Stimulated activated memory B cell treated with anti-CD40 and anti-IgM and Interleukin-4, amounts not matched to agents 10 μg/mL and 1 μg/mL and 100 μg/mL, for 72 hours (primary cell): ENCODE measurements around the gene PLA2G15.

Experiments
- ATAC-seq: fragments of 150-1000 bp; cut with Tn5 transposase; 2 replicates; pipeline ENCODE4 v1.10.0; 2021
- H3K27ac Mint-ChIP-seq: one replicate; pipeline ENCODE4 v1.8.0; 2022; ENCODE audit warnings: mild to moderate bottlenecking, mixed read lengths
- H3K27me3 Mint-ChIP-seq: one replicate; pipeline ENCODE4 v1.8.0; 2022; ENCODE audit warnings: mixed read lengths
- H3K36me3 Mint-ChIP-seq: one replicate; pipeline ENCODE4 v1.8.0; 2022; ENCODE audit warnings: mixed read lengths
- H3K4me1 Mint-ChIP-seq: one replicate; pipeline ENCODE4 v1.8.0; 2022; ENCODE audit warnings: mixed read lengths
- H3K4me3 Mint-ChIP-seq: one replicate; pipeline ENCODE4 v1.8.0; 2022; ENCODE audit warnings: mild to moderate bottlenecking, moderate library complexity, mixed read lengths
- H3K9me3 Mint-ChIP-seq: one replicate; pipeline ENCODE4 v1.8.0; 2022; ENCODE audit warnings: mixed read lengths

PLA2G15 gene

GRCh38 chr16:68257251-68257905 lies 12.2 kb downstream of the PLA2G15 start:
- no peak overlapping the region for H3K4me3 Mint-ChIP-seq
- peak overlapping the region; percentile 85 for H3K27ac Mint-ChIP-seq
- H3K4me1 Mint-ChIP-seq = peaks cover 33% of the 10 kb centered on the region
- peak; percentile 84 for ATAC-seq
- H3K36me3 Mint-ChIP-seq = peaks cover 17% of the 10 kb centered on the region
- H3K27me3 Mint-ChIP-seq = no peaks in the 10 kb centered on the region
- H3K9me3 Mint-ChIP-seq = no peaks in the 10 kb centered on the region

DNA sequence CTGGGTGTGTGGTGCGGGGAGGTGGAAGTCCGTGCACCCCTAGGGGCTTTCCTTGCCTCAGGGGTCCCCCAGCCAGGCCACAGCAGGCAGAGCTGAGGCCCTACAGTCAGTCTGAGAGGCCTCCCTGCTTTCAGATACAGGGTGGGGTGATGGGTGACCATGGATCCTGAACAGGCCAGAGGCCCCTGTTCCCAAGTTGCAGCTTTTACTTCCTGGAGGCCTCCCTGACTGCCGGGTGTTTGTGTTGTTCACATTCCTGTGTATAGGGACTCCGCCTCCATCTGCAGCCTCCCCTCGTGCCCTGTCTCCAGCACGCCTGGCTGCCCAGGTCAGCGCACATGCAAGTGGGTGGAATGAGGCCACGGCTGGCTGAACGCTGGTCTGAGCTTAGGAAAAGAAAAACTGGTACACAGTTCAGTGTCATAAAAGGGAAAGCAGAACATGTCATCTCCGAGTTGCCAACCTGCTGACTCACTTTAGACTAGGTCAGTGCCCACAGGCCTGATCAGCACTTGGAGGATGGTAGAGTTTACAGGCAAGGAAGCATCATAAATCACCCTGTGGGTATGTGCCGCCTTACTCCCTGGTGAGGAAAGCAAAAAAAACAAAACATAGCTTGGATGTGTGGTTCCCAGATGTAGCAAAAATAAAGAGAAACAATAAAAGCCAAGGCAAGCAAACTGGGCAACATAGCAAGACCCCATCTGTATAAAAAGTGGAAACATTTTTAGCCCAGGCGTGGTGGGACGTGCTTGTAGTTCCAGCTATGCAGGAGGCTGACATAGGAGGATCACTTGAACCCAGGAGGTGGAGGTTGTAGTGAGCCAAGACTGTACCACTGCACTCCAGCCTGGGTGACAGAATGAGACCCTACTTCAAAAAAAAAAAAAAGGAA lies 13.0 kb downstream of the PLA2G15 start:
- peak overlapping the region; percentile 85 for H3K27ac Mint-ChIP-seq
- H3K4me1 Mint-ChIP-seq = peaks cover 36% of the 10 kb centered on the region
- H3K36me3 Mint-ChIP-seq = peaks cover 17% of the 10 kb centered on the region
- no peaks in the 10 kb centered on the region for H3K27me3 Mint-ChIP-seq
- peak; percentile 80 for ATAC-seq
- no peak overlapping the region for H3K4me3 Mint-ChIP-seq
- no peaks in the 10 kb centered on the region for H3K9me3 Mint-ChIP-seq

- H3K4me3 Mint-ChIP-seq = no peak overlapping the region
- no peak for ATAC-seq
- H3K27me3 Mint-ChIP-seq = no peaks in the 10 kb centered on the region
- peaks cover 17% of the 10 kb centered on the region for H3K36me3 Mint-ChIP-seq
- H3K27ac Mint-ChIP-seq = peak overlapping the region; percentile 85
- H3K9me3 Mint-ChIP-seq = no peaks in the 10 kb centered on the region
- peaks cover 44% of the 10 kb centered on the region for H3K4me1 Mint-ChIP-seq
Observed at GRCh38 chr16:68259007-68259825, 14.0 kb downstream of the PLA2G15 start.

DNA sequence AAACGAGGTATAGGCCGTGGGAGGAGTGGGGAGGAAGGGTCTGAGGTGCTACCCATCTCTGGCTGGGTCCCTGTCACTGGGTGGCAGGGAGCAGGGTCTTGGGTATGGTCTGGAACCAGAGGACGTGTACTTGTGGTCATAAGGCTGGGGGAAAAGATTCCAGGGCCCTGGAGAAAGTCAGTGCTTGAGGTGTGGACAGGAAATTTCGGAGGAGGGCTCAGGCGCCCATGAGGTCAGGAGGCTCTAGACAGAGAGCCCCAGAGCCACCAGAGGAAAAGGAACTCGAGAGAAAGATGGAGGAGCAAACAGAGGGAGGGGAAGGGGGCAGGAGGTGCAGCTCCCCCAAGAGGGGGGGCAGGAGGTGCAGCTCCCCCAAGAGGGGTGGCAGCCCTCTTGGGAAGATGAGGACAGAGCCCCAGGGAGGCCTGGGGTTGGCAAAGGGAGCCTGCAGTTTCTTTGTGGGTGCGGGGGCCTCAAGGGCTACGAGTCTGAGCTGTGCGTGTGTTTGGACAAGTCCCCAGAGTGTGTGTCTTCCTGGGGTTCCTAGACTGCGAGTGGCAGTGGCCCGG lies 18.5 kb downstream of the PLA2G15 start:
- H3K4me1 Mint-ChIP-seq = peaks cover 54% of the 10 kb centered on the region

DNA sequence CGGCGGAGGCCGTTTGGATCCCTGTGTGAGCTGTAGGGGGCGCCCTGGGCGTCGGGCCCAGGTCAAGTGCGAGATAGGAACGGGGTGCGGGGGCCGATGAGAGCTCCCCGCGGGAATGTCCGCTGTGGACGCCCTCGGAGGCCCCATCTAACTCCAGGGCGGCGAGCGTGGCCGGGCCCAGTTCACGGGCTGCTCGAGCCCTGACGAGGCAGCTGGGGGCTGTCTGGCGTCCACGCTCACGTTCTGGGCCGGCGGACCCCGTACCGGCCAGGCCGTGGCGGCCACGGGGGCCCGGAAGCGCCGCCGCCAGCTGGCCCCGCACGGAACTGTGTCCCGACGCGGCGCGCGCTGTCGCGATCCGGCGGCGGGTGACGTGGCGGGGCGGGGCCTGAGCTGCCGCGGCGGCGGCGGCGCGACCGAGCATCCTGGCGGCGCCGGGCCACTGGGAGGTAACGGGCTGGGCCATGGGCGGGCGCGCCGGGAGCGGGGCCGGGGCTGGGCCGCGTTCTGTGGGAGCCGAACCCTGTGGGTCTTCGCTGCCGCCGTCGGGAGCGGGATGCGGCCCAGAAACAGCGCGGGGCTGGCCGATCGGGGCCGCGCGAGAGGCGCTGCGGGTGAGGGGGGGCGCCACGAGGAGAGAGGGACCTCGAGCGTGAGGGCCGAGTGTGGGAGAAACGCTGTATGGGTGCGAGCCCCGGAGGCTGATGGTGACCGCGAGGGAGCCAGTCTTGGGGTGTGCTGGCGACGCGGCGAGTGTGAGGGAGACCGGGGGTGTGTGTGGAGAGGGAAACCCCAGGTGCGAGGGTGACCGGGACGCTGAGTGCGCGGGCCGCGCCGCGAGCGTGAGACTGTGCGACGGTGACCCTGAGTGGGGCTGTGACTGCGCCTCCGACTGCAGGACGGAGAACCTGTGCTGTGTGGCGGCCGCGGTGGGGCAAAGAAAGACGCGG lies 19.2 kb downstream of the PLA2G15 start, which contains the start of gene SLC7A6:
TSS of gene SLC7A6 (plus strand) at position 399 of the 950 bp plus-strand sequence. CDS start 10,201 bp downstream, outside the sequence.
- H3K27me3 Mint-ChIP-seq = no peaks in the 10 kb centered on the region
- peak; percentile 91 for ATAC-seq
- peaks cover 58% of the 10 kb centered on the region for H3K4me1 Mint-ChIP-seq
- peak within 1 kb of the TSS; percentile 95 for H3K27ac Mint-ChIP-seq
- H3K36me3 Mint-ChIP-seq = peaks cover 5% of the 10 kb centered on the region
- peak within 1 kb of the TSS; percentile 87 for H3K4me3 Mint-ChIP-seq
- no peaks in the 10 kb centered on the region for H3K9me3 Mint-ChIP-seq

More for the DNA sequence above, 18.5 kb downstream of the PLA2G15 start:
- Mint-ChIP-seq H3K27me3 (no peaks in the 10 kb centered on the region), H3K36me3 (peaks cover 2% of the 10 kb centered on the region), H3K27ac (peak overlapping the region; percentile 95), H3K4me3 (peak overlapping the region; percentile 87), H3K9me3 (no peaks in the 10 kb centered on the region)
- no peak for ATAC-seq

- peak overlapping the region; percentile 82 for H3K4me3 Mint-ChIP-seq
- no peaks in the 10 kb centered on the region for H3K9me3 Mint-ChIP-seq
- H3K4me1 Mint-ChIP-seq = peaks cover 67% of the 10 kb centered on the region
- peak overlapping the region; percentile 95 for H3K27ac Mint-ChIP-seq
- ATAC-seq = peak; percentile 7
- peaks cover 11% of the 10 kb centered on the region for H3K36me3 Mint-ChIP-seq
- H3K27me3 Mint-ChIP-seq = no peaks in the 10 kb centered on the region
Observed at GRCh38 chr16:68265078-68265920, 20.1 kb downstream of the PLA2G15 start.

- Mint-ChIP-seq H3K9me3 (no peaks in the 10 kb centered on the region), H3K4me1 (peaks cover 72% of the 10 kb centered on the region), H3K27me3 (no peaks in the 10 kb centered on the region), H3K4me3 (no peak overlapping the region), H3K27ac (peak overlapping the region; percentile 61), H3K36me3 (peaks cover 18% of the 10 kb centered on the region)
- ATAC-seq = no peak
Observed at GRCh38 chr16:68267612-68268405, 22.6 kb downstream of the PLA2G15 start.

DNA sequence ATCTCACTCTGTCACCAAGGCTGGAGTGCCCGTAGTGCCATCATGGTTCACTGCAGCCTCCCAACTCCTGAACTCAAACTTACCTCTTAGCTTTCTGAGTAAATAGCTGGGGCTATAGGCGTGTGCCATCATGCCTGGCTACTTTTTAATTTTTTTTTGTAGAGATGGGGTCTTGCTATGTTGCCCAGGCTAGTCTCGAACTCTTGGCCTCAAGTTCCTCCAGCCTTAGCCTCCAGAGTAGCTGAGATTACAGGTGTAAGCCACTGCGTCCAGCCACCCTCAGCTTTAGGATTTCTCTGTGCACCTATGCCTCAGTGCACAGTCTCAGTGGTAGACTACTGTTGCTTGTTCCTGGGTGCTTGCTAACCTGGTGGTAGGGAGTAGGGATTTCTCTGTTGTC lies 24.6 kb downstream of the PLA2G15 start:
- Mint-ChIP-seq H3K4me1 (peaks cover 81% of the 10 kb centered on the region), H3K4me3 (no peak overlapping the region), H3K9me3 (no peaks in the 10 kb centered on the region), H3K27me3 (no peaks in the 10 kb centered on the region), H3K27ac (peak overlapping the region; percentile 65), H3K36me3 (peaks cover 35% of the 10 kb centered on the region)
- no peak for ATAC-seq

DNA sequence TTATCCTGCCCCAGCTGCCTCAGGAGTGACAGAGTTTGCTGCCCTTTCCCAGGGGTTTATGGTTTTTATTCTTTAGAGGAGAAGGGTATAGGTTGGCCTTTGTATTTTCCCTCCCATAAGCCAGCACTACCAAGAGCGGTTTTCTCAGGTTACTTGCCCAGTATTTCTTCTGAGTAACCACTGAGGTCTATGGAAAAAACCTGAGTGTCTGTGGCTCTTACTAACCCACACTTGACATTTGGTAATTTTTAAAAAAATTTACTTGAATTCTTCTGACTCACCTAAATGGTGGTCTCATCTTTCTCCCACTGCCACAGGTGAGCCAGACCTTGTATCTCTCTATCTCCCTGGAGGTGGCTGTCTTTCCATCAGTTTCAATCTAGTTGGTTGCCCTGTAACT lies 25.2 kb downstream of the PLA2G15 start:
- Mint-ChIP-seq H3K27me3 (no peaks in the 10 kb centered on the region), H3K4me1 (peaks cover 84% of the 10 kb centered on the region), H3K27ac (peak overlapping the region; percentile 65), H3K9me3 (no peaks in the 10 kb centered on the region), H3K36me3 (peaks cover 40% of the 10 kb centered on the region), H3K4me3 (no peak overlapping the region)
- peak; percentile 59 for ATAC-seq

DNA sequence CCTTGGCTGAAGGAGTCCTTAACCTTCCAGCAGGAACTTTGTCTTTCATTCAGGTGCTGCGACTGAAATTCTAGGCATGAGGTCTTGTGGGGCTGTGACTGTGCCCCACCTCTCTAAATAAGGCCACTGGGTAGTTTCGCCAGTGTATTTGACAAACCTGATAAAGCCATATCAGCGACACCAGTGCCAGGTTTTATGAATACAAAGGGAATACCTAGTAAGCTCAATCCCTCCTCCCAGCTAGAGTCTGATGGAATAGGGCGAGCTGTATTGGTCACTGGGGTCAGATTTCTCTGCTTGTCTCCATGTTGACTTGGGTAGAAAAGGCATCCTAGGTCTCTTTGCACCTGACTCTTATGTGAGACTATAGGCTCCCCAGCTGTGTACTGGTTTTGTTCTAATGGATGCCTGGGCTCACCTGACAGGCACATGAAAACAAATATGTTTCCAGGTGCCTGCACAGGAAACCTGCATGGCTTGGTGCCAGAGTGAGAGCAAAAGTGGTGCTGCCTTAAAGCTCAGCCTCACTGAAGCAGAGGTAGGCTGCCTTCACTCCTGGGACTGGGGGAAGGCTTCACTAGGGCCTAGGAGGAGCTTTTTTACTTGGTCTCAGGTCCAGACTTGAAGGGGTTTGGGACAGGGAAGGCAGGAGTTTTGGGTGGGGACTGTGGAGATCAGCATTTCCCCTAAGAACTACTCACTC lies 27.5 kb downstream of the PLA2G15 start:
- peak overlapping the region; percentile 41 for H3K27ac Mint-ChIP-seq
- no peaks in the 10 kb centered on the region for H3K27me3 Mint-ChIP-seq
- peaks cover 75% of the 10 kb centered on the region for H3K4me1 Mint-ChIP-seq
- no peaks in the 10 kb centered on the region for H3K9me3 Mint-ChIP-seq
- peak; percentile 54 for ATAC-seq
- no peak overlapping the region for H3K4me3 Mint-ChIP-seq
- H3K36me3 Mint-ChIP-seq = peaks cover 50% of the 10 kb centered on the region

DNA sequence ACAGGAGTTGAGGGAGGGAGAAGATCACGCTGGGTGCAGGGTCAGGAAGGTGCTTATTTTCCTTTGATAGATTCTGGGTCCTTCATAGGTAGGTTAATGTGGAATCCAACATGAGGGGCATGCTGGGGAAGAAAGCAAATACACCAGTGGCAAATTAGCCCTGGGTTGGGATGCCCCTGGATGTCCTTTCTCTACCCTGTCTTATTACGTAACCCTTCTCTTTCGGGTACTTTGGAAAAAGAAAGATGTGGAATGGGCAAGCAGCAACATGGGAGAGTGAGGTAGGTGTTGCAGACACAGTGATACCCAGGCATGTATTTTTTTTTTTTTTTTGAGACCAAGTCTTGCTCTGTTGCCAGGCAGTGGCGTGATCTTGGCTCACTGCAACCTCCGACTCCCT lies 28.3 kb downstream of the PLA2G15 start:
- no peaks in the 10 kb centered on the region for H3K27me3 Mint-ChIP-seq
- no peak overlapping the region for H3K4me3 Mint-ChIP-seq
- peak overlapping the region; percentile 41 for H3K27ac Mint-ChIP-seq
- no peaks in the 10 kb centered on the region for H3K9me3 Mint-ChIP-seq
- no peak for ATAC-seq
- H3K36me3 Mint-ChIP-seq = peaks cover 50% of the 10 kb centered on the region
- H3K4me1 Mint-ChIP-seq = peaks cover 70% of the 10 kb centered on the region

DNA sequence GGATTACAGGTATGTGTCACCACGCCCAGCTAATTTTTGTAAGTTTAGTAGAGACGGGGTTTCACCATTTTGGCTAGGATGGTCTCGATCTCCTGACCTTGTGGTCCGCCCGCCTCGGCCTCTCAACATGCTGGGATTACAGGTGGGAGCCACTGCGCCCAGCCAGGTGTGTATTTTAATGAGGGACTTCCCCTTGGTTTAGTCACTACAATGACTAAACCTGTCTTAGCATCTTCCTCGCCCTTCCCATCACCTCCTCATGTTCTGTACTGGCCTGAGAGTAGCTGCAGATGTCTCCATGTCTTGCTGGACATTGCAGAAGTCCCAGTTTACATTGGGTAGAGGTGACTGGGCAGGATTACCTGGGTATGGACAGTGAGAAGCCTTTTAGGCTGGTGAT lies 28.7 kb downstream of the PLA2G15 start:
- no peaks in the 10 kb centered on the region for H3K9me3 Mint-ChIP-seq
- peaks cover 50% of the 10 kb centered on the region for H3K36me3 Mint-ChIP-seq
- ATAC-seq = no peak
- H3K27me3 Mint-ChIP-seq = no peaks in the 10 kb centered on the region
- H3K4me1 Mint-ChIP-seq = peaks cover 68% of the 10 kb centered on the region
- peak overlapping the region; percentile 21 for H3K4me3 Mint-ChIP-seq
- peak overlapping the region; percentile 41 for H3K27ac Mint-ChIP-seq
